ENCODE data around the gene RALA.

DNA sequence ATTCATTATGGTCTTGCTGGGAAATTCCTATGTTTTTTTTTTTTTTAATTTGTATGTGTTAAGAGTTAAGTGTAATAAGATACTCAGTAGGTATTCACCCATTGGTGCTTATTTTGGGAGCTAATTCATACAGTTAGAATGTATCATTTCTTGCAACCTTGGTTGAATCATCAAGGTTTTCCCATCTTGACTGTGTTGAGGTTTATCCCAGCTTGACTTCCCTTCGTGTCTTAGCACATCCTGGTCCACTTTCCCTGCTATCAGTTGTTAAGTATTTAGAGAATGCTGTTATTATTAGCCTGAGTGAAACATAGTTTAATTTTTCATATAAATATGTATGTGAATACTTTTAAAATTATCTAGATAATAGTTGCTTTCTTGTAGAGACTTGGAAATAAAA lies 20.8 kb downstream of the RALA start:
- TF ChIP-seq POLR2AphosphoS5 (IDR thresholded peaks at IDR 0.05): no peak
- TF ChIP-seq POLR2A (IDR thresholded peaks at IDR 0.05): no peak
- TF ChIP-seq, protein P1, sequence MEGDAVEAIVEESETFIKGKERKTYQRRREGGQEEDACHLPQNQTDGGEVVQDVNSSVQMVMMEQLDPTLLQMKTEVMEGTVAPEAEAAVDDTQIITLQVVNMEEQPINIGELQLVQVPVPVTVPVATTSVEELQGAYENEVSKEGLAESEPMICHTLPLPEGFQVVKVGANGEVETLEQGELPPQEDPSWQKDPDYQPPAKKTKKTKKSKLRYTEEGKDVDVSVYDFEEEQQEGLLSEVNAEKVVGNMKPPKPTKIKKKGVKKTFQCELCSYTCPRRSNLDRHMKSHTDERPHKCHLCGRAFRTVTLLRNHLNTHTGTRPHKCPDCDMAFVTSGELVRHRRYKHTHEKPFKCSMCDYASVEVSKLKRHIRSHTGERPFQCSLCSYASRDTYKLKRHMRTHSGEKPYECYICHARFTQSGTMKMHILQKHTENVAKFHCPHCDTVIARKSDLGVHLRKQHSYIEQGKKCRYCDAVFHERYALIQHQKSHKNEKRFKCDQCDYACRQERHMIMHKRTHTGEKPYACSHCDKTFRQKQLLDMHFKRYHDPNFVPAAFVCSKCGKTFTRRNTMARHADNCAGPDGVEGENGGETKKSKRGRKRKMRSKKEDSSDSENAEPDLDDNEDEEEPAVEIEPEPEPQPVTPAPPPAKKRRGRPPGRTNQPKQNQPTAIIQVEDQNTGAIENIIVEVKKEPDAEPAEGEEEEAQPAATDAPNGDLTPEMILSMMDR (IDR thresholded peaks at IDR 0.05): no peak
